Pons (tissue), 1 donor: ENCODE data around the gene YES1.

Experiments
- DNase-seq: peaks from one replicate; pipeline ENCODE4 v3.0.0-alpha.2; 2016; ENCODE audit warnings: low spot score

Gene YES1

GRCh38 chr18:811892-812375, at the start of gene YES1:
YES1 (minus strand) TSS chr18:812242; CDS start chr18:756827, 55,415 bp downstream.
- DNase-seq, result peak; percentile 24

- DNase-seq, result no peak
Measured at GRCh38 chr18:857986-858385, 45.9 kb upstream of the YES1 start.

GRCh38 chr18:853471-853870, 41.4 kb upstream of the YES1 start:
- DNase-seq, result no peak

- no peak for DNase-seq
Measured at GRCh38 chr18:850960-851359, 38.9 kb upstream of the YES1 start.

- DNase-seq, result no peak
Measured at GRCh38 chr18:849021-849420, 37.0 kb upstream of the YES1 start.

- no peak for DNase-seq
Measured at GRCh38 chr18:848062-848861, 36.2 kb upstream of the YES1 start.

- peak; percentile 53 for DNase-seq
Measured at GRCh38 chr18:845152-845819, 33.2 kb upstream of the YES1 start.

GRCh38 chr18:841647-842370, 29.8 kb upstream of the YES1 start:
- no peak for DNase-seq

- DNase-seq, result no peak
Measured at GRCh38 chr18:840516-840915, 28.5 kb upstream of the YES1 start.

GRCh38 chr18:840023-840408, 28.0 kb upstream of the YES1 start:
- no peak for DNase-seq

GRCh38 chr18:839224-840022, 27.4 kb upstream of the YES1 start:
- DNase-seq, result peak; percentile 72

GRCh38 chr18:837922-838321, 25.9 kb upstream of the YES1 start:
- DNase-seq, result no peak

- no peak for DNase-seq
Measured at GRCh38 chr18:834082-834720, 22.2 kb upstream of the YES1 start.

- DNase-seq, result no peak
Measured at GRCh38 chr18:833197-833596, 21.2 kb upstream of the YES1 start.

GRCh38 chr18:832085-832681, 20.1 kb upstream of the YES1 start:
- DNase-seq, result no peak

GRCh38 chr18:830315-830901, 18.4 kb upstream of the YES1 start:
- peak; percentile 64 for DNase-seq

- no peak for DNase-seq
Measured at GRCh38 chr18:829432-829831, 17.4 kb upstream of the YES1 start.

GRCh38 chr18:827093-827677, 15.1 kb upstream of the YES1 start:
- no peak for DNase-seq

- no peak for DNase-seq
Measured at GRCh38 chr18:825891-826585, 14.0 kb upstream of the YES1 start.

- DNase-seq, result no peak
Measured at GRCh38 chr18:824179-824578, 12.1 kb upstream of the YES1 start.
